Neural cell (in vitro differentiated cells): ENCODE measurements around the gene C21orf91. TPM values are rescaled to one million over a fixed set of nuclear protein-coding genes. Genes with fewer than 3 reads are reported as not detected.

Experiments
- H2AFZ ChIP-seq: fragments of 200-600, 300-800 bp; sonication (generic), shearing (Covaris generic); 2 replicates; pipeline ENCODE4 v1.6.0; 2014; ENCODE audit warnings: low read depth, mild to moderate bottlenecking, antibody characterized with exemption, low read length, moderate library complexity
- H3F3A ChIP-seq: fragments of 200-600 bp; shearing (Covaris generic); 2 replicates; pipeline ENCODE4 v1.6.1; 2016; ENCODE audit warnings: mild to moderate bottlenecking, moderate library complexity, mixed read lengths, antibody characterized with exemption, low read length; ENCODE audit not compliant: insufficient read depth, poor library complexity, severe bottlenecking
- H3K27ac ChIP-seq: fragments of 200-600, 300-800 bp; sonication (generic), shearing (Covaris generic); 2 replicates; pipeline ENCODE4 v1.5.1; 2014; ENCODE audit warnings: mild to moderate bottlenecking, low read length, moderate library complexity
- H3K27me3 ChIP-seq: fragments of 300-800, 200-600 bp; sonication (generic), shearing (Covaris generic); 2 replicates; pipeline ENCODE4 v1.6.0; 2014; ENCODE audit warnings: mild to moderate bottlenecking, low read depth, low read length, moderate library complexity; ENCODE audit not compliant: insufficient read depth
- H3K36me3 ChIP-seq: fragments of 300-800, 200-600 bp; sonication (generic), shearing (Covaris generic); 2 replicates; pipeline ENCODE4 v1.5.1; 2014; ENCODE audit warnings: mild to moderate bottlenecking, antibody characterized with exemption, low read length, moderate library complexity; ENCODE audit not compliant: insufficient read depth
- H3K4me2 ChIP-seq: fragments of 300-800, 200-600 bp; sonication (generic), shearing (Covaris generic); 2 replicates; pipeline ENCODE4 v1.6.0; 2014; ENCODE audit warnings: mild to moderate bottlenecking, low read length
- H3K4me3 ChIP-seq: fragments of 300-800, 200-600 bp; sonication (generic), shearing (Covaris generic); 2 replicates; pipeline ENCODE4 v1.5.1; 2014; ENCODE audit warnings: mild to moderate bottlenecking, low read length, moderate library complexity
- H3K79me2 ChIP-seq: fragments of 200-600 bp; shearing (Covaris generic); replicated peaks from 2 replicates; pipeline ENCODE4 v1.6.0; 2014; ENCODE audit warnings: mild to moderate bottlenecking, low read length, moderate library complexity; ENCODE audit not compliant: insufficient read depth
- H3K9ac ChIP-seq: fragments of 300-800, 200-600 bp; sonication (generic), shearing (Covaris generic); 2 replicates; pipeline ENCODE4 v1.6.1; 2016; ENCODE audit warnings: mild to moderate bottlenecking, low read length, mixed read lengths
- H3K9me2 ChIP-seq: fragments of 200-600 bp; shearing (Covaris generic); 2 replicates; pipeline ENCODE4 v1.6.1; 2016; ENCODE audit warnings: mild to moderate bottlenecking, low read length, mixed read lengths; ENCODE audit not compliant: insufficient read depth
- H3K9me3 ChIP-seq: fragments of 200-600, 300-800 bp; sonication (generic), shearing (Covaris generic); 2 replicates; pipeline ENCODE4 v1.6.1; 2016; ENCODE audit warnings: mild to moderate bottlenecking, mixed run types, low read length, moderate library complexity, mixed read lengths
- H4K20me1 ChIP-seq: fragments of 200-600 bp; shearing (Covaris generic); 2 replicates; pipeline ENCODE4 v1.6.1; 2016; ENCODE audit warnings: mild to moderate bottlenecking, mixed run types; ENCODE audit not compliant: insufficient read depth
- CTCF ChIP-seq: fragments of 450-650 bp; IDR thresholded peaks from 2 replicates; pipeline ENCODE4 v1.5.1; 2014; ENCODE audit warnings: antibody characterized with exemption, mild to moderate bottlenecking, moderate library complexity; ENCODE audit not compliant: poor library complexity, severe bottlenecking
- EP300 ChIP-seq: fragments of 450-650 bp; conservative IDR thresholded peaks from 2 replicates; pipeline ENCODE4 v1.6.1; 2014; ENCODE audit warnings: antibody characterized with exemption, mild to moderate bottlenecking, moderate library complexity; ENCODE audit not compliant: poor library complexity, severe bottlenecking
- EZH2 ChIP-seq: fragments of 200-600, 300-800 bp; shearing (Covaris generic), sonication (generic); IDR thresholded peaks from 2 replicates; pipeline ENCODE4 v1.6.1; 2014; ENCODE audit warnings: antibody characterized with exemption, low read length, borderline replicate concordance, mild to moderate bottlenecking; ENCODE audit not compliant: insufficient read depth, poor library complexity, severe bottlenecking
- MXI1 ChIP-seq: fragments of 450-650 bp; conservative IDR thresholded peaks from 2 replicates; pipeline ENCODE4 v1.6.1; 2014; ENCODE audit warnings: antibody characterized with exemption, mild to moderate bottlenecking; ENCODE audit not compliant: poor library complexity, severe bottlenecking
- POLR2AphosphoS5 ChIP-seq: IDR thresholded peaks from 2 replicates; pipeline ENCODE4 v1.6.1; 2012
- RAD21 ChIP-seq: fragments of 450-650 bp; conservative IDR thresholded peaks from 2 replicates; pipeline ENCODE4 v1.6.1; 2014; ENCODE audit warnings: antibody characterized with exemption, mild to moderate bottlenecking, moderate library complexity
- REST ChIP-seq: IDR thresholded peaks from 2 replicates; pipeline ENCODE4 v1.6.1; 2012; ENCODE audit warnings: borderline replicate concordance
- SMC3 ChIP-seq: fragments of 450-650 bp; conservative IDR thresholded peaks from 2 replicates; pipeline ENCODE4 v1.6.1; 2014; ENCODE audit warnings: antibody characterized with exemption, mild to moderate bottlenecking, moderate library complexity; ENCODE audit not compliant: poor library complexity
- TAF1 ChIP-seq: IDR thresholded peaks from 2 replicates; pipeline ENCODE4 v1.6.1; 2012; ENCODE audit warnings: low read depth
- polyA plus RNA-seq: library from polyadenylated mRNA; depleted of rRNA; stranded (reverse); fragments of >200 nt; gene quantifications from 2 replicates; pipeline ENCODE4 v1.2.3, GENCODE V29; 2014

The C21orf91 gene
- polyA plus RNA-seq, 1 donor from 2014 or later: 19.6 TPM

GRCh38 chr21:17758683-17759082 is 60.5 kb downstream of the C21orf91 start:
- Histone ChIP-seq H2AFZ (no peak overlapping the region), H3K9ac (no peak overlapping the region)
- TF ChIP-seq MXI1 (no peak), EP300 (no peak), POLR2AphosphoS5 (no peak), EZH2 (no peak), REST (no peak), SMC3 (no peak), RAD21 (no peak), CTCF (no peak), TAF1 (no peak)

DNA sequence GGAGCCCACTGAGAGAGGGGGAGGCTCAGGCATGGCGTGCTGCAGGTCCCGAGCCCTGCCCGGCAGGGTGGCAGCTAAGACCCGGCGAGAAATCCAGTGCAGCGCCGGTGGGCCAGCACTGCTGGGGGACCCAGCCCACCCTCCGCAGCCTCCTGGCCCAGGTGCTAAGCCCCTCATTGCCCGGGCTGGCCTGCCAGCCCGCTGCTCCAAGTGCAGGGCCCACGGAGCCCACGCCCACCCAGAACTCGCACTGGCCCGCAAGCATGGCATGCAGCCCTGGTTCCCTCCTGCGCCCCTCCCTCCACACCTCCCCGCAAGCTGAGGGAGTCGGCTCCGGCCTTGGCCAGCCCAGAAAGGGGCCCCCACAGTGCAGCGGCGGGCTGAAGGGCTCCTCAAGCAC is 61.5 kb downstream of the C21orf91 start:
- Histone ChIP-seq H3K4me2 (no peak overlapping the region), H3K27me3 (no peaks in the 10 kb centered on the region), H3K9me2 (no peaks in the 10 kb centered on the region), H3K27ac (no peak overlapping the region), H3K36me3 (no peaks in the 10 kb centered on the region), H3K4me3 (no peak overlapping the region), H3K9me3 (no peaks in the 10 kb centered on the region), H3F3A (no peaks in the 10 kb centered on the region), H4K20me1 (no peaks in the 10 kb centered on the region), H3K79me2 (no peaks in the 10 kb centered on the region), H3K9ac (no peak overlapping the region), H2AFZ (no peak overlapping the region)
- no peak for TF ChIP-seq SMC3
- TF ChIP-seq EP300: no peak
- TF ChIP-seq MXI1: no peak
- TF ChIP-seq RAD21: no peak
- no peak for TF ChIP-seq TAF1
- TF ChIP-seq POLR2AphosphoS5: no peak
- TF ChIP-seq CTCF: no peak
- TF ChIP-seq EZH2: no peak
- TF ChIP-seq REST: no peak

More at GRCh38 chr21:17758683-17759082, 60.5 kb downstream of the C21orf91 start:
- Histone ChIP-seq H3F3A (no peaks in the 10 kb centered on the region), H3K27me3 (no peaks in the 10 kb centered on the region), H3K36me3 (no peaks in the 10 kb centered on the region), H3K9me2 (no peaks in the 10 kb centered on the region), H3K4me3 (no peak overlapping the region), H4K20me1 (no peaks in the 10 kb centered on the region), H3K9me3 (no peaks in the 10 kb centered on the region), H3K79me2 (no peaks in the 10 kb centered on the region), H3K27ac (no peak overlapping the region), H3K4me2 (no peak overlapping the region)
